T-helper 1 cell treated with Interleukin-12 subunit alpha and Interleukin-12 subunit beta and Interleukin-4 antibody, amounts not matched to agents 30 μg/mL and 1 μg/mL, for 36 hours (primary cell): ENCODE measurements around the gene ALLC.

Source experiments
- H3K27ac Mint-ChIP-seq: one replicate; pipeline ENCODE4 v1.8.0; 2021; ENCODE audit warnings: mild to moderate bottlenecking, mixed read lengths
- H3K27me3 Mint-ChIP-seq: one replicate; pipeline ENCODE4 v1.8.0; 2021; ENCODE audit warnings: low read depth, mixed read lengths
- H3K36me3 Mint-ChIP-seq: one replicate; pipeline ENCODE4 v1.8.0; 2021; ENCODE audit warnings: low read depth, mixed read lengths
- H3K4me1 Mint-ChIP-seq: one replicate; pipeline ENCODE4 v1.8.0; 2021; ENCODE audit warnings: low read depth, mixed read lengths
- H3K4me3 Mint-ChIP-seq: one replicate; pipeline ENCODE4 v1.8.0; 2021; ENCODE audit warnings: mild to moderate bottlenecking, moderate library complexity, mixed read lengths
- H3K9me3 Mint-ChIP-seq: one replicate; pipeline ENCODE4 v1.8.0; 2021; ENCODE audit warnings: mixed read lengths

The ALLC gene

GRCh38 chr2:3737128-3737527, 79.1 kb downstream of the ALLC start:
- no peak overlapping the region for H3K4me3 Mint-ChIP-seq
- H3K27me3 Mint-ChIP-seq = peaks cover 6% of the 10 kb centered on the region
- no peaks in the 10 kb centered on the region for H3K4me1 Mint-ChIP-seq
- no peak overlapping the region for H3K27ac Mint-ChIP-seq
- H3K36me3 Mint-ChIP-seq = no peaks in the 10 kb centered on the region
- no peaks in the 10 kb centered on the region for H3K9me3 Mint-ChIP-seq

GRCh38 chr2:3738454-3738853, 80.5 kb downstream of the ALLC start:
- Mint-ChIP-seq H3K9me3 (no peaks in the 10 kb centered on the region), H3K4me3 (no peak overlapping the region), H3K27me3 (peaks cover 6% of the 10 kb centered on the region), H3K27ac (no peak overlapping the region), H3K4me1 (no peaks in the 10 kb centered on the region), H3K36me3 (no peaks in the 10 kb centered on the region)

GRCh38 chr2:3739313-3739712, 81.3 kb downstream of the ALLC start:
- H3K27me3 Mint-ChIP-seq = peaks cover 6% of the 10 kb centered on the region
- no peaks in the 10 kb centered on the region for H3K9me3 Mint-ChIP-seq
- H3K27ac Mint-ChIP-seq = no peak overlapping the region
- H3K4me1 Mint-ChIP-seq = no peaks in the 10 kb centered on the region
- no peak overlapping the region for H3K4me3 Mint-ChIP-seq
- no peaks in the 10 kb centered on the region for H3K36me3 Mint-ChIP-seq

GRCh38 chr2:3741396-3741795, 83.4 kb downstream of the ALLC start:
- Mint-ChIP-seq H3K36me3 (no peaks in the 10 kb centered on the region), H3K4me1 (no peaks in the 10 kb centered on the region), H3K27ac (no peak overlapping the region), H3K27me3 (peaks cover 6% of the 10 kb centered on the region), H3K9me3 (no peaks in the 10 kb centered on the region), H3K4me3 (no peak overlapping the region)

- H3K27me3 Mint-ChIP-seq = peaks cover 6% of the 10 kb centered on the region
- H3K9me3 Mint-ChIP-seq = no peaks in the 10 kb centered on the region
- H3K27ac Mint-ChIP-seq = no peak overlapping the region
Observed at GRCh38 chr2:3741867-3742602, 84.0 kb downstream of the ALLC start.

GRCh38 chr2:3742743-3743508, 84.9 kb downstream of the ALLC start:
- Mint-ChIP-seq H3K9me3 (no peaks in the 10 kb centered on the region), H3K4me1 (no peaks in the 10 kb centered on the region), H3K36me3 (no peaks in the 10 kb centered on the region), H3K4me3 (no peak overlapping the region), H3K27ac (no peak overlapping the region), H3K27me3 (peaks cover 6% of the 10 kb centered on the region)

More at GRCh38 chr2:3741867-3742602, 84.0 kb downstream of the ALLC start:
- Mint-ChIP-seq H3K36me3 (no peaks in the 10 kb centered on the region), H3K4me1 (no peaks in the 10 kb centered on the region), H3K4me3 (no peak overlapping the region)

- Mint-ChIP-seq H3K27ac (no peak overlapping the region), H3K4me3 (no peak overlapping the region), H3K27me3 (peaks cover 6% of the 10 kb centered on the region), H3K36me3 (no peaks in the 10 kb centered on the region), H3K9me3 (no peaks in the 10 kb centered on the region), H3K4me1 (no peaks in the 10 kb centered on the region)
Observed at GRCh38 chr2:3743951-3744555, 86.1 kb downstream of the ALLC start.

GRCh38 chr2:3745920-3746319, 87.9 kb downstream of the ALLC start:
- H3K36me3 Mint-ChIP-seq = no peaks in the 10 kb centered on the region
- no peak overlapping the region for H3K27ac Mint-ChIP-seq
- H3K4me1 Mint-ChIP-seq = no peaks in the 10 kb centered on the region
- H3K9me3 Mint-ChIP-seq = no peaks in the 10 kb centered on the region
- H3K4me3 Mint-ChIP-seq = no peak overlapping the region
- H3K27me3 Mint-ChIP-seq = peaks cover 6% of the 10 kb centered on the region

- H3K36me3 Mint-ChIP-seq = no peaks in the 10 kb centered on the region
- no peaks in the 10 kb centered on the region for H3K9me3 Mint-ChIP-seq
- H3K4me1 Mint-ChIP-seq = no peaks in the 10 kb centered on the region
- no peak overlapping the region for H3K4me3 Mint-ChIP-seq
- no peak overlapping the region for H3K27ac Mint-ChIP-seq
- H3K27me3 Mint-ChIP-seq = no peaks in the 10 kb centered on the region
Observed at GRCh38 chr2:3747032-3747654, 89.1 kb downstream of the ALLC start.

- H3K27ac Mint-ChIP-seq = no peak overlapping the region
- no peaks in the 10 kb centered on the region for H3K27me3 Mint-ChIP-seq
- H3K36me3 Mint-ChIP-seq = no peaks in the 10 kb centered on the region
Observed at GRCh38 chr2:3747826-3748225, 89.8 kb downstream of the ALLC start.

GRCh38 chr2:3749201-3749600, 91.2 kb downstream of the ALLC start:
- H3K27ac Mint-ChIP-seq = no peak overlapping the region
- no peaks in the 10 kb centered on the region for H3K4me1 Mint-ChIP-seq
- no peaks in the 10 kb centered on the region for H3K9me3 Mint-ChIP-seq
- no peak overlapping the region for H3K4me3 Mint-ChIP-seq
- no peaks in the 10 kb centered on the region for H3K27me3 Mint-ChIP-seq
- no peaks in the 10 kb centered on the region for H3K36me3 Mint-ChIP-seq

More at GRCh38 chr2:3747826-3748225, 89.8 kb downstream of the ALLC start:
- Mint-ChIP-seq H3K4me1 (no peaks in the 10 kb centered on the region), H3K4me3 (no peak overlapping the region), H3K9me3 (no peaks in the 10 kb centered on the region)

- Mint-ChIP-seq H3K27me3 (no peaks in the 10 kb centered on the region), H3K36me3 (no peaks in the 10 kb centered on the region), H3K9me3 (peaks cover 4% of the 10 kb centered on the region), H3K4me1 (no peaks in the 10 kb centered on the region), H3K4me3 (no peak overlapping the region), H3K27ac (no peak overlapping the region)
Observed at GRCh38 chr2:3751251-3751650, 93.3 kb downstream of the ALLC start.

GRCh38 chr2:3751806-3752205, 93.8 kb downstream of the ALLC start:
- no peaks in the 10 kb centered on the region for H3K4me1 Mint-ChIP-seq
- no peaks in the 10 kb centered on the region for H3K36me3 Mint-ChIP-seq
- no peak overlapping the region for H3K27ac Mint-ChIP-seq
- H3K4me3 Mint-ChIP-seq = no peak overlapping the region
- no peaks in the 10 kb centered on the region for H3K27me3 Mint-ChIP-seq
- H3K9me3 Mint-ChIP-seq = peaks cover 4% of the 10 kb centered on the region
